ENCODE data around the gene FGD2. TPM values are rescaled to one million over a fixed set of nuclear protein-coding genes. Genes with fewer than 3 reads are reported as not detected.

The FGD2 gene
- total and polyA plus RNA-seq, 4 donors = 20.4 to 76.7 (median 40.1) TPM

DNA sequence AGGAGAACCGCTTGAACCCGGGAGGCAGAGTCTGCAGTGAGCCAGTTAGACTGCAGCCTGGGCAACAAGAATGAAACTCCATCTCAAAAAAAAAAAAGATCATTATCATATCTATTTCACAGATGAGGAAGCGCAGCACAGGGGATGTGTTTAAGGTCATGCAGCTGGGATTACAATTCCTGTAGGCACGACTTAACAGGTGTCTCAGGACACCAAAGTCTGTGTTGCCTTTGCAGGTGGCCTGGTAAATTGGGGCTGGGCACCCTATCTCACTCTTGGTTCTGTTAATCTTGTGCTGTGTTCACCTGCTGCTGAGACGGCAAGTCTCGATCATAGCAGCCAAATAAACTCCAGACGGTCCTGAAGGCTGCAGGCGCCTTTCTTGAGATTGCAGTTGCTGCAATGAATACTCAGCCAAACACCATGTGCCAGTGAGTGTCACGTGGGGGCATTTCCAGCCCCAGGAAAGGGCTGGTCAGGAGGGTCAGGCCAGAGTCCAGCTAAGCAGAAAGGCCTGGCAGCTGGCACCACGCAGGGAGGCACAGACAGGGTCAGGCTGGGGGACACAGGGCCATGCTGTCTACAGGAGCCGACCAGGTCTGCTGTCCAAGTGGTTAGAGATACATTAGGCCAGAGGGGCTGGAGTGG lies 55.8 kb downstream of the FGD2 start:
- ATAC-seq (ENCODE audit: insufficient read depth, low FRiP score) = no peak
- H3K9ac ChIP-seq (ENCODE audit: insufficient read depth in 1 of 2, low read length in 2 of 2) = no peak overlapping the region
- no peak for DNase-seq
- no peaks in the 10 kb centered on the region for H3K27me3 ChIP-seq (ENCODE audit: control insufficient read depth in 3 of 3, insufficient read depth in 3 of 3, low read length in 2 of 3)
- H3K9me3 ChIP-seq (ENCODE audit: control insufficient read depth in 4 of 4, insufficient read depth in 3 of 4, low read length in 3 of 4) = no peaks in the 10 kb centered on the region
- no peak overlapping the region for H3K4me3 ChIP-seq
- peaks cover 0 to 9% (median 3%) of the 10 kb centered on the region in 5 donors for H3K4me1 ChIP-seq (ENCODE audit: control insufficient read depth in 5 of 5, insufficient read depth in 5 of 5, low read length in 5 of 5)
- no peaks in the 10 kb centered on the region for H3K36me3 ChIP-seq (ENCODE audit: control insufficient read depth in 4 of 4, insufficient read depth in 4 of 4, low read length in 4 of 4)
- 78 to 87% methylated on average over 11 of the region's 11 CpGs for WGBS, 2 donors
- no peak overlapping the region for H3K27ac ChIP-seq (ENCODE audit: low read depth in 1 of 2, low read length in 1 of 2)
- TF ChIP-seq, protein P1, sequence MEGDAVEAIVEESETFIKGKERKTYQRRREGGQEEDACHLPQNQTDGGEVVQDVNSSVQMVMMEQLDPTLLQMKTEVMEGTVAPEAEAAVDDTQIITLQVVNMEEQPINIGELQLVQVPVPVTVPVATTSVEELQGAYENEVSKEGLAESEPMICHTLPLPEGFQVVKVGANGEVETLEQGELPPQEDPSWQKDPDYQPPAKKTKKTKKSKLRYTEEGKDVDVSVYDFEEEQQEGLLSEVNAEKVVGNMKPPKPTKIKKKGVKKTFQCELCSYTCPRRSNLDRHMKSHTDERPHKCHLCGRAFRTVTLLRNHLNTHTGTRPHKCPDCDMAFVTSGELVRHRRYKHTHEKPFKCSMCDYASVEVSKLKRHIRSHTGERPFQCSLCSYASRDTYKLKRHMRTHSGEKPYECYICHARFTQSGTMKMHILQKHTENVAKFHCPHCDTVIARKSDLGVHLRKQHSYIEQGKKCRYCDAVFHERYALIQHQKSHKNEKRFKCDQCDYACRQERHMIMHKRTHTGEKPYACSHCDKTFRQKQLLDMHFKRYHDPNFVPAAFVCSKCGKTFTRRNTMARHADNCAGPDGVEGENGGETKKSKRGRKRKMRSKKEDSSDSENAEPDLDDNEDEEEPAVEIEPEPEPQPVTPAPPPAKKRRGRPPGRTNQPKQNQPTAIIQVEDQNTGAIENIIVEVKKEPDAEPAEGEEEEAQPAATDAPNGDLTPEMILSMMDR (IDR thresholded peaks at IDR 0.05; ENCODE audit: control extremely low read depth, extremely low read depth) = no peak

- Histone ChIP-seq H3K4me3 (no peak overlapping the region), H3K36me3 (ENCODE audit: control insufficient read depth in 4 of 4, insufficient read depth in 4 of 4, low read length in 4 of 4) (no peaks in the 10 kb centered on the region), H3K27me3 (ENCODE audit: control insufficient read depth in 3 of 3, insufficient read depth in 3 of 3, low read length in 2 of 3) (no peaks in the 10 kb centered on the region), H3K27ac (ENCODE audit: low read depth in 1 of 2, low read length in 1 of 2) (no peak overlapping the region), H3K9me3 (ENCODE audit: control insufficient read depth in 4 of 4, insufficient read depth in 3 of 4, low read length in 3 of 4) (no peaks in the 10 kb centered on the region), H3K9ac (ENCODE audit: insufficient read depth in 1 of 2, low read length in 2 of 2) (no peak overlapping the region), H3K4me1 (ENCODE audit: control insufficient read depth in 5 of 5, insufficient read depth in 5 of 5, low read length in 5 of 5) (peaks cover 0 to 9% (median 3%) of the 10 kb centered on the region in 5 donors)
- TF ChIP-seq, protein P1 (IDR thresholded peaks at IDR 0.05; ENCODE audit: control extremely low read depth, extremely low read depth) = no peak
- DNase-seq (no peak), ATAC-seq (ENCODE audit: insufficient read depth, low FRiP score) (no peak)
- WGBS, 2 donors = 87 to 94% methylated on average over 6 of the region's 6 CpGs
Observed at GRCh38 chr6:37062424-37062823, 57.0 kb downstream of the FGD2 start.

DNA sequence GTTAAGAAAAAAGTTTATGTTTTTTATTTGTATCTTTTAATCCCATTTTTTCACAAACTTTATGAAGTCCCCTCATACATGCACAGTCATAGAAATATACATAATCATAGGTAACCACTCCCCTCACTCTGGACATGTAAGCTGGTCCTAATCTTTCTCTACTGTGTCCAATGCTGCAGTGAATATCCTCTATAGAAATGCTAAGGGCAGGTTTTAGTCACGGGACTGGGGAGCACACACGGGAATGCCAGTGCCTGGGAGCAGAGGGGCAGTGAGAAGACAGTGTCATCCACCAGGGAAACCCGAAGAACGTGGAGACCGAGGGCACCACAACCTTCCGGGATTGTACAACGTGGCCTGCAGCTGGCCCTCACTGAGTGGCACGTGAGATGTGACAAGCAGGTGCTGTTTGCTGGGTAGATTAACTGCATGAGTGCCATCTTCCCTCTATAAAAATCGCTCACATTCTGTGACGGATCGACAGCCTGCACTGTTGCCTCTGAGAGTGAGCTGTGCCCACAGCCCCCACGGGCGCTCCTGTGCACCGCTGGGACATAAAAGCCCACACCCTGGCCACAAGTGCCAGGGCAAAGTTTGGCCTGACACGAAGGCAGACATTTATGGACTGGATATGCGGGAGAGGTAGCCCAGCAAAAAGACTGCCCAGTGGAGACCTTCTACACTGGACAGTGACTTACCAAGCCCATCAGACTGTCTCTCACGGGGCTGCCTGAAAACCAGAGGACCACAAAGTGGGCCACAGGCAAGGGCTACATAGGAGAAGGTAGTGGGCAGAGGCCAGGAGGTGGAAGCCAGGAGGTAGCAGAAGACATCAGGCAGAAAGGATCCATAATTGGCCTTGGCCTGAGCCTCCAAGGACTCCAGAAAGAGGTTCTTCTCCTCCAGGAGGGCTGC lies 63.2 kb downstream of the FGD2 start:
- TF ChIP-seq, protein P1 (IDR thresholded peaks at IDR 0.05; ENCODE audit: control extremely low read depth, extremely low read depth) = no peak
- Histone ChIP-seq H3K9ac (ENCODE audit: insufficient read depth in 1 of 2, low read length in 2 of 2) (no peak overlapping the region), H3K27ac (ENCODE audit: low read depth in 1 of 2, low read length in 1 of 2) (no peak overlapping the region), H3K9me3 (ENCODE audit: control insufficient read depth in 4 of 4, insufficient read depth in 3 of 4, low read length in 3 of 4) (no peaks in the 10 kb centered on the region), H3K4me3 (no peak overlapping the region), H3K36me3 (ENCODE audit: control insufficient read depth in 4 of 4, insufficient read depth in 4 of 4, low read length in 4 of 4) (no peaks in the 10 kb centered on the region), H3K27me3 (ENCODE audit: control insufficient read depth in 3 of 3, insufficient read depth in 3 of 3, low read length in 2 of 3) (no peaks in the 10 kb centered on the region), H3K4me1 (ENCODE audit: control insufficient read depth in 5 of 5, insufficient read depth in 5 of 5, low read length in 5 of 5) (peaks cover 0 to 2% (median 0%) of the 10 kb centered on the region in 5 donors)
- no peak for ATAC-seq (ENCODE audit: insufficient read depth, low FRiP score)
- DNase-seq = no peak
- WGBS, 2 donors = 87 to 96% methylated on average over 17 of the region's 17 CpGs
